K562 (cell line): ENCODE data around the gene RNF11. TPM values are rescaled to one million over a fixed set of nuclear protein-coding genes. Genes with fewer than 3 reads are reported as not detected.

ENCODE experiments used
- DNMT1 ChIP-seq: fragments of 450-650 bp; IDR thresholded peaks from 2 replicates; pipeline ENCODE4 v1.6.1; 2016; ENCODE audit warnings: antibody characterized with exemption, mild to moderate bottlenecking
- ESRRB ChIP-seq: fragments of 250-450 bp; sonication (Bioruptor Pico); IDR thresholded peaks from 2 replicates; pipeline ENCODE4 v1.5.0; 2020; ENCODE audit warnings: mild to moderate bottlenecking, moderate library complexity, borderline replicate concordance
- FOSL1 ChIP-seq: fragments of 200-800 bp; sonication (Bioruptor generic); conservative IDR thresholded peaks from 2 replicates; pipeline ENCODE4 v1.6.1; 2016; ENCODE audit warnings: missing genetic modification characterization, missing compliant biosample characterization
- ILF3 ChIP-seq: fragments of 450-650 bp; IDR thresholded peaks from 2 replicates; pipeline ENCODE4 v1.6.1; 2018; ENCODE audit warnings: antibody characterized with exemption, mild to moderate bottlenecking, moderate library complexity, borderline replicate concordance
- NCOA6 ChIP-seq: fragments of 450-650 bp; IDR thresholded peaks from 2 replicates; pipeline ENCODE4 v1.6.1; 2017; ENCODE audit warnings: mild to moderate bottlenecking
- NFE2L1 ChIP-seq: fragments of 450-650 bp; IDR thresholded peaks from 2 replicates; pipeline ENCODE4 v1.6.1; 2016; ENCODE audit warnings: missing genetic modification characterization, low read depth, mild to moderate bottlenecking, missing compliant biosample characterization, moderate library complexity, borderline replicate concordance
- POLR2A ChIP-seq: fragments of 450-650 bp; conservative IDR thresholded peaks from 2 replicates; pipeline ENCODE4 v1.6.1; 2016
- PPARD ChIP-seq: fragments of 250-450 bp; sonication (Bioruptor Pico); IDR thresholded peaks from 2 replicates; pipeline ENCODE4 v1.8.0; 2022; ENCODE audit warnings: inconsistent platforms, mild to moderate bottlenecking, moderate library complexity
- RCOR1 ChIP-seq, 2 experiments: IDR thresholded peaks; 2 replicates each; pipeline ENCODE4 v1.6.1; 2012; ENCODE audit warnings: low read depth in 2 of 2, low read length in 2 of 2, borderline replicate concordance in 1 of 2, improper control_type of control experiment in 1 of 2
- SETDB1 ChIP-seq: IDR thresholded peaks from one replicate; pipeline ENCODE4 v1.6.1; 2012; ENCODE audit warnings: low read length, control low read depth, inconsistent platforms
- SIN3B ChIP-seq: fragments of 450-650 bp; IDR thresholded peaks from 2 replicates; pipeline ENCODE4 v1.6.1; 2017; ENCODE audit warnings: low read depth, mild to moderate bottlenecking, moderate library complexity
- SNIP1 ChIP-seq: fragments of 450-650 bp; IDR thresholded peaks from 2 replicates; pipeline ENCODE4 v1.7.1; 2017; ENCODE audit warnings: low read depth, mild to moderate bottlenecking
- TEAD1 ChIP-seq, 2 experiments: fragments of 450-650 bp in 1 of 2; sonication (generic) in 1 of 2; formaldehyde crosslinking; IDR thresholded peaks; 2 replicates each; pipeline versions ENCODE4 v1.4.0 to v1.8.0; 2020 to 2022; ENCODE audit warnings: mild to moderate bottlenecking in 2 of 2, missing genetic modification reagents in 1 of 2
- TEAD2 ChIP-seq: fragments of 450-650 bp; IDR thresholded peaks from 2 replicates; pipeline ENCODE4 v1.6.1; 2016; ENCODE audit warnings: missing genetic modification characterization, control low read depth, missing compliant biosample characterization
- U2AF1 ChIP-seq: fragments of 200-400 bp; formaldehyde crosslinking; optimal IDR thresholded peaks from 2 replicates; pipeline ENCODE3; 2017; ENCODE audit warnings: mild to moderate bottlenecking, low read depth, low read length, moderate library complexity
- ZKSCAN3 ChIP-seq: fragments of 250-450 bp; sonication (Bioruptor Pico); IDR thresholded peaks from 2 replicates; pipeline ENCODE4 v1.4.0; 2020
- ZNF146 ChIP-seq: IDR thresholded peaks from one replicate; pipeline ENCODE4 v1.6.1; 2018; ENCODE audit warnings: missing compliant biosample characterization; ENCODE audit not compliant: unreplicated experiment
- ZNF224 ChIP-seq: sonication (generic); formaldehyde crosslinking; IDR thresholded peaks from 2 replicates; pipeline ENCODE4 v1.8.0; 2022; ENCODE audit warnings: mild to moderate bottlenecking, missing genetic modification reagents
- ZNF311 ChIP-seq: fragments of 250-450 bp; sonication (Bioruptor Pico); IDR thresholded peaks from 2 replicates; pipeline ENCODE4 v1.4.0; 2020; ENCODE audit warnings: mild to moderate bottlenecking, moderate library complexity
- ZNF785 ChIP-seq: fragments of 250-450 bp; sonication (Bioruptor Pico); IDR thresholded peaks from 2 replicates; pipeline ENCODE4 v1.4.0; 2020; ENCODE audit warnings: mild to moderate bottlenecking
- polyA plus RNA-seq, 8 experiments: library from polyadenylated mRNA; depleted of rRNA in 4 of 8; stranded (reverse) in 5 of 8; unstranded in 3 of 8; fragments of >200 nt; fragmentation: Nextera tagmentation in 2 of 8; fragmentation: Illumina TruSeq in 1 of 8; extraction: Ambion mirVana in 2 of 8; extraction: Trizol in 1 of 8; gene quantifications; 2 replicates each; pipeline versions ENCODE4 v1.2.1 to v1.2.3, GENCODE V29; 2011 to 2014; ENCODE audit warnings: inconsistent platforms in 1 of 8, missing spikeins in 1 of 8
- total RNA-seq, 7 experiments: library from RNA; depleted of rRNA in 6 of 7; stranded (reverse); fragments of >200 nt in 6 of 7; fragmentation: Illumina TruSeq in 2 of 7; extraction: Trizol in 2 of 7; gene quantifications; 2 replicates each; pipeline versions ENCODE4 v1.2.1 to v1.2.3, GENCODE V29; 2011 to 2021; ENCODE audit warnings: low replicate concordance in 1 of 7
- TF ChIP-seq, protein P1 (sequence below): fragments of 250-450 bp; sonication (Bioruptor Pico); IDR thresholded peaks from 2 replicates; pipeline ENCODE4 v1.4.0; 2020; ENCODE audit warnings: mild to moderate bottlenecking, moderate library complexity
- TF ChIP-seq, protein P2 (sequence below), 2 experiments: fragments of 200-800 bp in 1 of 2; sonication (Bioruptor generic) in 1 of 2; sonication (generic) in 1 of 2; formaldehyde crosslinking in 1 of 2; IDR thresholded peaks in 1 of 2; conservative IDR thresholded peaks in 1 of 2; 2 replicates each; pipeline versions ENCODE4 v1.5.0 to v1.6.1; 2016 to 2020; ENCODE audit warnings: missing compliant biosample characterization in 1 of 2, missing genetic modification characterization in 1 of 2, missing genetic modification reagents in 1 of 2
- TF ChIP-seq, protein P3 (sequence below): IDR thresholded peaks from 2 replicates; pipeline ENCODE4 v1.6.1; 2011; ENCODE audit not compliant: insufficient read length; ENCODE audit errors: extremely low read depth
- TF ChIP-seq, protein P4 (sequence below): IDR thresholded peaks from 2 replicates; pipeline ENCODE4 v1.6.1; 2012; ENCODE audit warnings: low read depth, low read length, improper control_type of control experiment, borderline replicate concordance

RNF11 gene
- total and polyA plus RNA-seq, 9 of the 15 experiments (the other 6 are each of a cell fraction or from before 2014, with no cell fraction given), result 5.7 to 34.3 (median 23.1) TPM

DNA sequence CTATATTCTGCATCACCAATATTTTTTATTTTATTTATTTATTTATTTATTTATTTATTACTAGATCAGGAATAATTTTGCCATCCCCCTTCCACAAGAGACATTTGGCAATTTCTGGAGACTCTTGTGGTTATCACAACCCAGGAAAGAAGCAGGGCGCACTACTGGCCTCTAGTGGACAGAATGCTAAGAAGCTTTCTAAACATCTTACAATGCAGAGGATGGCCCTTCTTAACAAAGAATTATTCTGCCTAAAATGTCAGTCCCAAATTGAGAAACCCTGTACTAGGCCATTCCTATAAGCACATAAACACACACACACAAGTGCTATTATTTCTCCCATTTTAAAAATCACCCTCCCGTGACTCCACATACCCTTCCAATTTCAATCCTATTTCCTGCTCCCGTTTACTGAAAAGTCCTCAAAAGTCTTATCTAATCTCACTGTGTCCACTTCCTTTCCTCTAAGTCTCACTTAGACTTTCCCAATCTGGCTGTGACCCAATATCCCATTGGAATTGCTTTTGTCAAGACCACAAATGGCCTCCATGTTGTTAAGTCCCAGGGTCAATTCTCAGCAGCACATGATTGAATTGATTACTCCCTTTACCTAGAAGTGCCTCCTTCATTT lies 43.7 kb upstream of the RNF11 start (continued):
- TF ChIP-seq SIN3B (no peak), TEAD1 (CRISPR knock-in tag; IDR thresholded peaks at IDR 0.05) (peak; percentile 96), ZNF311 (no peak), U2AF1 (no peak), SNIP1 (no peak), POLR2A (no peak), ZKSCAN3 (CRISPR knock-in tag) (no peak), ESRRB (CRISPR knock-in tag) (no peak), ILF3 (no peak), SETDB1 (no peak), TEAD2 (peak; percentile 96), ZNF785 (no peak), NCOA6 (no peak), ZNF224 (no peak), PPARD (CRISPR knock-in tag) (no peak), RCOR1 (IDR thresholded peaks at IDR 0.05; ENCODE audit: borderline replicate concordance in 1 of 2, low read depth in 2 of 2, low read length in 2 of 2) (peak in 1 of 2 experiments; percentile 66; a peak in 2 of 4 replicates), DNMT1 (no peak), NFE2L1 (no peak), ZNF146 (no peak), FOSL1 (tag) (peak; percentile 34; the same call in 1 of the 2 replicates)
- TF ChIP-seq, protein P1, sequence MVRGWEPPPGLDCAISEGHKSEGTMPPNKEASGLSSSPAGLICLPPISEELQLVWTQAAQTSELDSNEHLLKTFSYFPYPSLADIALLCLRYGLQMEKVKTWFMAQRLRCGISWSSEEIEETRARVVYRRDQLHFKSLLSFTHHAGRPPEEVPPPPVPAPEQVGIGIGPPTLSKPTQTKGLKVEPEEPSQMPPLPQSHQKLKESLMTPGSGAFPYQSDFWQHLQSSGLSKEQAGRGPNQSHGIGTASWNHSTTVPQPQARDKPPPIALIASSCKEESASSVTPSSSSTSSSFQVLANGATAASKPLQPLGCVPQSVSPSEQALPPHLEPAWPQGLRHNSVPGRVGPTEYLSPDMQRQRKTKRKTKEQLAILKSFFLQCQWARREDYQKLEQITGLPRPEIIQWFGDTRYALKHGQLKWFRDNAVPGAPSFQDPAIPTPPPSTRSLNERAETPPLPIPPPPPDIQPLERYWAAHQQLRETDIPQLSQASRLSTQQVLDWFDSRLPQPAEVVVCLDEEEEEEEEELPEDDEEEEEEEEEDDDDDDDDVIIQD (CRISPR knock-in tag), result no peak
- TF ChIP-seq, protein P2, sequence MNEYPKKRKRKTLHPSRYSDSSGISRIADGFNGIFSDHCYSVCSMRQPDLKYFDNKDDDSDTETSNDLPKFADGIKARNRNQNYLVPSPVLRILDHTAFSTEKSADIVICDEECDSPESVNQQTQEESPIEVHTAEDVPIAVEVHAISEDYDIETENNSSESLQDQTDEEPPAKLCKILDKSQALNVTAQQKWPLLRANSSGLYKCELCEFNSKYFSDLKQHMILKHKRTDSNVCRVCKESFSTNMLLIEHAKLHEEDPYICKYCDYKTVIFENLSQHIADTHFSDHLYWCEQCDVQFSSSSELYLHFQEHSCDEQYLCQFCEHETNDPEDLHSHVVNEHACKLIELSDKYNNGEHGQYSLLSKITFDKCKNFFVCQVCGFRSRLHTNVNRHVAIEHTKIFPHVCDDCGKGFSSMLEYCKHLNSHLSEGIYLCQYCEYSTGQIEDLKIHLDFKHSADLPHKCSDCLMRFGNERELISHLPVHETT (CRISPR knock-in tag; conservative IDR thresholded peaks at IDR 0.05 in 1 of 2, IDR thresholded peaks at IDR 0.05 in 1 of 2), result no peak
- TF ChIP-seq, protein P3, sequence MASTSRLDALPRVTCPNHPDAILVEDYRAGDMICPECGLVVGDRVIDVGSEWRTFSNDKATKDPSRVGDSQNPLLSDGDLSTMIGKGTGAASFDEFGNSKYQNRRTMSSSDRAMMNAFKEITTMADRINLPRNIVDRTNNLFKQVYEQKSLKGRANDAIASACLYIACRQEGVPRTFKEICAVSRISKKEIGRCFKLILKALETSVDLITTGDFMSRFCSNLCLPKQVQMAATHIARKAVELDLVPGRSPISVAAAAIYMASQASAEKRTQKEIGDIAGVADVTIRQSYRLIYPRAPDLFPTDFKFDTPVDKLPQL, result no peak
- TF ChIP-seq, protein P4, sequence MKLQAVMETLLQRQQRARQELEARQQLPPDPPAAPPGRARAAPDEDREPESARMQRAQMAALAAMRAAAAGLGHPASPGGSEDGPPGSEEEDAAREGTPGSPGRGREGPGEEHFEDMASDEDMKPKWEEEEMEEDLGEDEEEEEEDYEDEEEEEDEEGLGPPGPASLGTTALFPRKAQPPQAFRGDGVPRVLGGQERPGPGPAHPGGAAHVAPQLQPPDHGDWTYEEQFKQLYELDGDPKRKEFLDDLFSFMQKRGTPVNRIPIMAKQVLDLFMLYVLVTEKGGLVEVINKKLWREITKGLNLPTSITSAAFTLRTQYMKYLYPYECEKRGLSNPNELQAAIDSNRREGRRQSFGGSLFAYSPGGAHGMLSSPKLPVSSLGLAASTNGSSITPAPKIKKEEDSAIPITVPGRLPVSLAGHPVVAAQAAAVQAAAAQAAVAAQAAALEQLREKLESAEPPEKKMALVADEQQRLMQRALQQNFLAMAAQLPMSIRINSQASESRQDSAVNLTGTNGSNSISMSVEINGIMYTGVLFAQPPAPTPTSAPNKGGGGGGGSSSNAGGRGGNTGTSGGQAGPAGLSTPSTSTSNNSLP, result no peak
